ENCODE results near the gene FOXL2.

FOXL2 gene

GRCh38 chr3:138944929-138945708 lies 1.8 kb downstream of the FOXL2 start:
- peak; percentile 14 for DNase-seq

- DNase-seq, result no peak
These were observed 2.3 kb downstream of the FOXL2 start for GRCh38 chr3:138944654-138944928.

GRCh38 chr3:138943724-138944653 lies 2.9 kb downstream of the FOXL2 start:
- no peak for DNase-seq

- no peak for DNase-seq
These were observed 3.9 kb downstream of the FOXL2 start for GRCh38 chr3:138942861-138943623.

GRCh38 chr3:138942271-138942670 lies 4.7 kb downstream of the FOXL2 start:
- DNase-seq, result no peak

GRCh38 chr3:138941259-138941885 lies 5.6 kb downstream of the FOXL2 start:
- peak; percentile 28 for DNase-seq

GRCh38 chr3:138940446-138940845 lies 6.5 kb downstream of the FOXL2 start:
- no peak for DNase-seq

GRCh38 chr3:138939561-138940241 lies 7.2 kb downstream of the FOXL2 start:
- no peak for DNase-seq

GRCh38 chr3:138938877-138939560 lies 7.9 kb downstream of the FOXL2 start:
- no peak for DNase-seq

GRCh38 chr3:138938056-138938876 lies 8.7 kb downstream of the FOXL2 start:
- peak; percentile 16 for DNase-seq

GRCh38 chr3:138937690-138938055 lies 9.3 kb downstream of the FOXL2 start:
- DNase-seq, result no peak

GRCh38 chr3:138936741-138937689 lies 9.9 kb downstream of the FOXL2 start:
- DNase-seq, result no peak

- DNase-seq, result peak; percentile 72
These were observed 10.8 kb downstream of the FOXL2 start for GRCh38 chr3:138935863-138936740.

- DNase-seq, result no peak
These were observed 11.5 kb downstream of the FOXL2 start for GRCh38 chr3:138935505-138935862.

GRCh38 chr3:138933981-138934691 lies 12.8 kb downstream of the FOXL2 start:
- no peak for DNase-seq

- DNase-seq, result no peak
These were observed 13.8 kb downstream of the FOXL2 start for GRCh38 chr3:138933068-138933668.

GRCh38 chr3:138928727-138929372 lies 18.1 kb downstream of the FOXL2 start:
- DNase-seq, result no peak
